K562 (cell line): ENCODE data around the gene RACGAP1. TPM values are rescaled to one million over a fixed set of nuclear protein-coding genes. Genes with fewer than 3 reads are reported as not detected.

Experiments used
- ATAC-seq: fragments of 200-7000 bp; cut with Tn5 transposase; 3 replicates; pipeline ENCODE4 v1.9.1; 2020; ENCODE audit warnings: moderate library complexity
- BruUV-seq: library from RNA; stranded (reverse); fragments of 400-500 nt; replicated peaks from 2 replicates; lab custom pipeline; 2021; lab: Mats Ljungman, UMichigan
- CTCF ChIA-PET: fragments of 300-600 bp; formaldehyde crosslinking; extraction: SDS; loops from one replicate; lab custom pipeline; 2021; ENCODE audit warnings: low intra/inter-chr PET ratio; lab: Yijun Ruan, JAX
- POLR2A ChIA-PET: fragments of 300-600, 350-650 bp; sonication (Branson Sonifier 250); formaldehyde crosslinking; extraction: SDS; loops from one replicate; lab custom pipeline; 2021; ENCODE audit warnings: antibody characterized with exemption, inconsistent platforms; lab: Yijun Ruan, JAX
- DNase-seq, 4 experiments: peaks; one replicate each; pipeline versions ENCODE4 v3.0.0 to v3.0.0-alpha.2; 2011 to 2018; ENCODE audit warnings: low spot score in 3 of 4, mixed read lengths in 3 of 4; ENCODE audit errors: extremely low read depth in 1 of 4
- FAIRE-seq: peaks from 2 replicates; lab custom pipeline; 2011; peaks lifted over from hg19 to GRCh38; lab: Jason Lieb, UNC
- H2AFZ ChIP-seq: 2 replicates; pipeline ENCODE4 v1.6.0; 2011; ENCODE audit warnings: low read depth, low read length, control low read depth, inconsistent platforms
- H3K27ac ChIP-seq: fragments of 200-600 bp; 3 replicates; pipeline ENCODE4 v1.8.0; 2011; ENCODE audit warnings: low read depth, mild to moderate bottlenecking, control low read depth, inconsistent platforms, low read length, moderate library complexity, mixed read lengths; ENCODE audit errors: extremely low read depth
- H3K27me3 ChIP-seq, 2 experiments: fragments of 300-600 bp in 1 of 2; 2 replicates in 1 of 2; 3 replicates in 1 of 2; pipeline versions ENCODE4 v1.6.0 to v1.8.0; 2011; ENCODE audit warnings: inconsistent platforms in 2 of 2, low read length in 2 of 2, mild to moderate bottlenecking in 1 of 2, mixed read lengths in 1 of 2, moderate library complexity in 1 of 2; ENCODE audit not compliant: control insufficient read depth in 2 of 2, insufficient read depth in 2 of 2
- H3K36me3 ChIP-seq: fragments of 300-600 bp; 3 replicates; pipeline ENCODE4 v1.8.0; 2011; ENCODE audit warnings: mild to moderate bottlenecking, low read length, inconsistent platforms; ENCODE audit not compliant: control insufficient read depth, insufficient read depth
- H3K4me1 ChIP-seq, 2 experiments: fragments of 200-600 bp in 1 of 2; replicated peaks in 1 of 2; 2 replicates in 1 of 2; 3 replicates in 1 of 2; pipeline versions ENCODE4 v1.5.1 to v1.8.0; 2011; ENCODE audit warnings: inconsistent platforms in 2 of 2, low read length in 2 of 2, mild to moderate bottlenecking in 1 of 2, mixed read lengths in 1 of 2, moderate library complexity in 1 of 2; ENCODE audit not compliant: control insufficient read depth in 2 of 2, insufficient read depth in 2 of 2
- H3K4me2 ChIP-seq: 2 replicates; pipeline ENCODE4 v1.6.1; 2011; ENCODE audit warnings: low read length, control low read depth, inconsistent platforms, mixed read lengths; ENCODE audit not compliant: insufficient read depth
- H3K4me3 ChIP-seq: fragments of 200-600 bp; sonication (generic), shearing (Covaris generic); 2 replicates; pipeline ENCODE4 v1.5.1; 2016; ENCODE audit warnings: control low read depth, inconsistent platforms
- H3K79me2 ChIP-seq: fragments of 200-600 bp; 3 replicates; pipeline ENCODE4 v1.8.0; 2011; ENCODE audit warnings: low read length, inconsistent platforms; ENCODE audit not compliant: control insufficient read depth, insufficient read depth
- H3K9ac ChIP-seq, 2 experiments: 2 replicates each; pipeline versions ENCODE4 v1.6.0 to v1.6.1; 2011; ENCODE audit warnings: low read depth in 2 of 2, low read length in 2 of 2, control low read depth in 1 of 2, inconsistent platforms in 1 of 2, mild to moderate bottlenecking in 1 of 2, mixed read lengths in 1 of 2; ENCODE audit not compliant: insufficient read depth in 1 of 2
- H3K9me1 ChIP-seq: one replicate; pipeline ENCODE4 v1.6.0; 2011; ENCODE audit warnings: inconsistent platforms, mild to moderate bottlenecking, low read length, moderate library complexity; ENCODE audit not compliant: control insufficient read depth, insufficient read depth
- H3K9me3 ChIP-seq: replicated peaks from 2 replicates; pipeline ENCODE4 v1.5.1; 2011; ENCODE audit warnings: low read depth, low read length, inconsistent platforms; ENCODE audit not compliant: control insufficient read depth, insufficient read depth
- H4K20me1 ChIP-seq: replicated peaks from 2 replicates; pipeline ENCODE4 v1.6.1; 2011; ENCODE audit warnings: low read length, inconsistent platforms, mixed read lengths; ENCODE audit not compliant: control insufficient read depth, insufficient read depth
- CHCHD3 ChIP-seq: fragments of 250-450 bp; sonication (Bioruptor Pico); IDR thresholded peaks from 2 replicates; pipeline ENCODE4 v2.1.2; 2022; ENCODE audit warnings: mild to moderate bottlenecking
- CHD7 ChIP-seq: fragments of 200-600 bp; sonication (generic); IDR thresholded peaks from one replicate; pipeline ENCODE4 v1.6.1; 2012; ENCODE audit warnings: mild to moderate bottlenecking, low read depth, low read length, inconsistent platforms
- GABPA ChIP-seq: fragments of 200-800 bp; sonication (Bioruptor generic); conservative IDR thresholded peaks from 2 replicates; pipeline ENCODE4 v1.6.1; 2016; ENCODE audit warnings: low read depth, missing genetic modification characterization, missing compliant biosample characterization
- HDAC3 ChIP-seq: fragments of 450-650 bp; IDR thresholded peaks from 2 replicates; pipeline ENCODE4 v1.6.1; 2018; ENCODE audit warnings: borderline replicate concordance, mild to moderate bottlenecking, moderate library complexity; ENCODE audit not compliant: partially characterized antibody
- MCM7 ChIP-seq, 2 experiments: fragments of 450-650 bp; IDR thresholded peaks; 2 replicates each; pipeline ENCODE4 v1.6.1; 2016 to 2018
- NFE2L1 ChIP-seq: fragments of 450-650 bp; IDR thresholded peaks from 2 replicates; pipeline ENCODE4 v1.6.1; 2016; ENCODE audit warnings: missing genetic modification characterization, low read depth, mild to moderate bottlenecking, missing compliant biosample characterization, moderate library complexity, borderline replicate concordance
- SMAD2 ChIP-seq: fragments of 150-350 bp; IDR thresholded peaks from 2 replicates; pipeline ENCODE4 v1.6.1; 2014; ENCODE audit warnings: low read depth, mild to moderate bottlenecking, low read length
- WGBS: fragments of 100-300 bp; shearing (Covaris generic); methylation state at CpG from one replicate; pipeline ENCODE4 v1.1.6; 2016; ENCODE audit warnings: low coverage, mixed read lengths; ENCODE audit not compliant: insufficient coverage; ENCODE audit errors: missing lambda C conversion rate; 5-methylcytosine and 5-hydroxymethylcytosine counted together
- in situ Hi-C: fragments of 300-500 bp; cut with MboI; formaldehyde crosslinking; loops from 4 replicates; pipeline ENCODE4 v1.15.0; 2018; ENCODE audit warnings: inconsistent platforms, mixed read lengths
- intact Hi-C: fragments of 100-400 bp; cut with micrococcal nuclease; formaldehyde crosslinking; loops from 2 replicates; pipeline ENCODE4 v1.14.2; 2022
- polyA plus RNA-seq, 8 experiments: library from polyadenylated mRNA; depleted of rRNA in 4 of 8; stranded (reverse) in 5 of 8; unstranded in 3 of 8; fragments of >200 nt; fragmentation: Nextera tagmentation in 2 of 8; fragmentation: Illumina TruSeq in 1 of 8; extraction: Ambion mirVana in 2 of 8; extraction: Trizol in 1 of 8; gene quantifications; 2 replicates each; pipeline versions ENCODE4 v1.2.1 to v1.2.3, GENCODE V29; 2011 to 2014; ENCODE audit warnings: inconsistent platforms in 1 of 8, missing spikeins in 1 of 8
- total RNA-seq, 7 experiments: library from RNA; depleted of rRNA in 6 of 7; stranded (reverse); fragments of >200 nt in 6 of 7; fragmentation: Illumina TruSeq in 2 of 7; extraction: Trizol in 2 of 7; gene quantifications; 2 replicates each; pipeline versions ENCODE4 v1.2.1 to v1.2.3, GENCODE V29; 2011 to 2021; ENCODE audit warnings: low replicate concordance in 1 of 7

The RACGAP1 gene
- total and polyA plus RNA-seq, 9 of the 15 experiments (the other 6 are each of a cell fraction or from before 2014, with no cell fraction given): 56.4 to 92.9 (median 71.8) TPM

- FAIRE-seq (no peak), DNase-seq (no peak), ATAC-seq (no peak)
- H3K4me2 ChIP-seq: no peak overlapping the region
- in situ Hi-C loops (no loop called here), intact Hi-C loops (no loop called here)
- H3K27me3 ChIP-seq: no peaks in the 10 kb centered on the region
- no peak overlapping the region for H3K4me3 ChIP-seq
- CTCF ChIA-PET: interaction anchor here (2.7 to 4.7 kb wide), 2 partner anchors 18 to 32 kb away, joined by 22 to 31 read pairs; partner anchors contain the start of gene ASIC1
- H4K20me1 ChIP-seq: 0 out of 2 replicates have a peak, but pooled peaks cover 7% of the 10 kb centered on the region
- POLR2A ChIA-PET: interaction anchor here (0.9 to 1.5 kb wide), 4 partner anchors 11 to 458 kb away, joined by 3 to 8 read pairs (median 4); no protein-coding TSS in a partner anchor
- H3K9me1 ChIP-seq: no peaks in the 10 kb centered on the region
- no peak overlapping the region for H3K27ac ChIP-seq
- no peak overlapping the region for H3K9ac ChIP-seq
- no peaks in the 10 kb centered on the region for H3K79me2 ChIP-seq
- no TSS peak for BruUV-seq
- no peaks in the 10 kb centered on the region for H3K36me3 ChIP-seq
- no peak overlapping the region for H2AFZ ChIP-seq
- H3K4me1 ChIP-seq: peaks cover 23 to 26% of the 10 kb centered on the region in 2 experiments
- no peaks in the 10 kb centered on the region for H3K9me3 ChIP-seq
- WGBS: 51% methylated on average over 4 of the region's 4 CpGs
- TF ChIP-seq CHCHD3 (CRISPR knock-in tag): no peak
- TF ChIP-seq MCM7 (IDR thresholded peaks at IDR 0.05): no peak
- TF ChIP-seq CHD7: no peak
- no peak for TF ChIP-seq NFE2L1 (tag)
- no peak for TF ChIP-seq HDAC3
- no peak for TF ChIP-seq SMAD2
- TF ChIP-seq GABPA (tag): no peak
Measured at GRCh38 chr12:50038336-50038735, 13.0 kb upstream of the RACGAP1 start.
